GM12875 (cell line): Measurements from ENCODE around the gene TBC1D22A.

Source experiments
- H3K4me3 ChIP-seq: one replicate; pipeline ENCODE4 v1.5.1; 2011; ENCODE audit warnings: low read depth, low read length, control low read depth
- TF ChIP-seq, protein P1 (sequence below): IDR thresholded peaks from 2 replicates; pipeline ENCODE4 v1.5.1; 2011; ENCODE audit warnings: low read depth, mild to moderate bottlenecking, control low read depth, inconsistent platforms, low read length, moderate library complexity, borderline replicate concordance; ENCODE audit not compliant: insufficient read depth

Gene TBC1D22A

GRCh38 chr22:47031628-47031915 is 269.1 kb downstream of the TBC1D22A start:
- TF ChIP-seq, protein P1, sequence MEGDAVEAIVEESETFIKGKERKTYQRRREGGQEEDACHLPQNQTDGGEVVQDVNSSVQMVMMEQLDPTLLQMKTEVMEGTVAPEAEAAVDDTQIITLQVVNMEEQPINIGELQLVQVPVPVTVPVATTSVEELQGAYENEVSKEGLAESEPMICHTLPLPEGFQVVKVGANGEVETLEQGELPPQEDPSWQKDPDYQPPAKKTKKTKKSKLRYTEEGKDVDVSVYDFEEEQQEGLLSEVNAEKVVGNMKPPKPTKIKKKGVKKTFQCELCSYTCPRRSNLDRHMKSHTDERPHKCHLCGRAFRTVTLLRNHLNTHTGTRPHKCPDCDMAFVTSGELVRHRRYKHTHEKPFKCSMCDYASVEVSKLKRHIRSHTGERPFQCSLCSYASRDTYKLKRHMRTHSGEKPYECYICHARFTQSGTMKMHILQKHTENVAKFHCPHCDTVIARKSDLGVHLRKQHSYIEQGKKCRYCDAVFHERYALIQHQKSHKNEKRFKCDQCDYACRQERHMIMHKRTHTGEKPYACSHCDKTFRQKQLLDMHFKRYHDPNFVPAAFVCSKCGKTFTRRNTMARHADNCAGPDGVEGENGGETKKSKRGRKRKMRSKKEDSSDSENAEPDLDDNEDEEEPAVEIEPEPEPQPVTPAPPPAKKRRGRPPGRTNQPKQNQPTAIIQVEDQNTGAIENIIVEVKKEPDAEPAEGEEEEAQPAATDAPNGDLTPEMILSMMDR = no peak
- H3K4me3 ChIP-seq = no peak overlapping the region

DNA sequence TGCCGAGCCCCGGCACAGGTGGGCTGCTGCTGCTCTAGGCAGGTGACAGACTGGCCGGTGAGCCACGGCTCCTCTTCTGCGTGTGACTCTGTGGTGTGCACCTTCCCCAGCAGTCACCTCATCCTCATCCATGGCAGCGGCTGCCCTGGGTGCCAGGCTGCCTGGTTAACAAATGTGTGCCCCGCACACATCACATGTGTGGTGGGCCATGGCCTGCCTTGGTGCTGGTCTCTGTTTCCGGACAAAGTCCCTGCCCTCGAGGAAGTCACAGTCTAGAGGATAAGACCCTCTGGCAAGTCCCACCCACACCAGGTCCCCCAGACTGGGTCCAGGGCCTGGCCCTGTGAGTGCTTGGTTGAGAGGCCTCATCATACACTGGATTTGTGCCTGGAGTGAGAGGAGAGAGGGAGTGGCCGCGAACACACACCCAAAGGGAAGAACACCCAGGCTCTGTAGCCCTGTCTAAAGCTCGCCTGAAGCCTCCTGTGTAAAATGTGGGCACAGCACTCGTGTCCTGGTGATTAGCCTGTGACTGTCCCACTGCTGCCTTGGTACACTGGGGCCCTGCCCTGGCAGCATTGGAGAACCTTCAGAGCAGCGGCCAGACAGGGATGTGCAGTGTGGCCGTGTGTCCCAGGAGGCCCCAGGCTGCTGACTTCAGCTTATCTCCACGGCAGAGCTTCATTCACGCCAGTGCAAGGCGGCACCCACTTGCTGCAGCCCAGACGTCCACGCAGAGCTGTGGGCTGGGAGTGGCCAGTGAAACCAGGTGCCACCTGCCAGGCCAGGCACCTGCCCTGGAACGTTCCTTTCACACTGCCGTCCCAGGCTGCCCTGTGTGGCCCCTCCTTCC is 269.9 kb downstream of the TBC1D22A start:
- no peak overlapping the region for H3K4me3 ChIP-seq
- TF ChIP-seq, protein P1 = no peak

DNA sequence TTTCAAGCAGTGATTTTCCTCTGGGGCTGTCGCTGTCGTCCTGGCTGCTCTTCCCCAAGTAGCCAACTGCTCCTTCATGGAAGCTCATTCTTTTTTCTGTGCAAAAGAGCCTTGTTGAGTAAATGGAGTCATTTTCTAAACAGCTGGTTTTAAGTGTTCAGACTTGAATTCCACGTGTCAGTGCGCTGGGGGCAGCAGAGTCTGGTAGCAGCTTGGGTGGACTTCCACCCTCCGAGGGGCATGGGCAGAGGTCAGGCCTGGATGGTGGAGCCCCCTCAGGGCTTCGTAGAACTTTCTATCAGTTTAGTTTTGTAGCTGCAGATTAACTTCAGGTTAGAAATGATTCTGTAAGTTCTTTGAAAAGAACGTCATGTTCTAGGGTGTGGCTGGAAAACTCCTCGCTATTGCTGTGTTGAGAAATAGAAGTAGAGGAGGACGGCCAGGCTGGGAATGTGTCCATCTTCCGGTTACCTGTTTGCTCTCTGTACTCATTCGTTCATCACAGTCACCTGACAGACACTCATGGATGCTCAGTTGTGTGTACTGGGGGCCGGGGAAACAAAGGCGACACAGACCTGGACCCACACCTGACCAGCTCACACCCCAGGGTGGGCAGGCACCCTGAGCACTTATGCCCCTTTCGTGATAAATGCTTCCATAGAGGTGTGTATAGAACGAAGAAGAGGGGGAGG is 270.7 kb downstream of the TBC1D22A start:
- TF ChIP-seq, protein P1 = no peak
- no peak overlapping the region for H3K4me3 ChIP-seq

GRCh38 chr22:47033648-47034000 is 271.2 kb downstream of the TBC1D22A start:
- TF ChIP-seq, protein P1 = no peak
- H3K4me3 ChIP-seq = no peak overlapping the region

DNA sequence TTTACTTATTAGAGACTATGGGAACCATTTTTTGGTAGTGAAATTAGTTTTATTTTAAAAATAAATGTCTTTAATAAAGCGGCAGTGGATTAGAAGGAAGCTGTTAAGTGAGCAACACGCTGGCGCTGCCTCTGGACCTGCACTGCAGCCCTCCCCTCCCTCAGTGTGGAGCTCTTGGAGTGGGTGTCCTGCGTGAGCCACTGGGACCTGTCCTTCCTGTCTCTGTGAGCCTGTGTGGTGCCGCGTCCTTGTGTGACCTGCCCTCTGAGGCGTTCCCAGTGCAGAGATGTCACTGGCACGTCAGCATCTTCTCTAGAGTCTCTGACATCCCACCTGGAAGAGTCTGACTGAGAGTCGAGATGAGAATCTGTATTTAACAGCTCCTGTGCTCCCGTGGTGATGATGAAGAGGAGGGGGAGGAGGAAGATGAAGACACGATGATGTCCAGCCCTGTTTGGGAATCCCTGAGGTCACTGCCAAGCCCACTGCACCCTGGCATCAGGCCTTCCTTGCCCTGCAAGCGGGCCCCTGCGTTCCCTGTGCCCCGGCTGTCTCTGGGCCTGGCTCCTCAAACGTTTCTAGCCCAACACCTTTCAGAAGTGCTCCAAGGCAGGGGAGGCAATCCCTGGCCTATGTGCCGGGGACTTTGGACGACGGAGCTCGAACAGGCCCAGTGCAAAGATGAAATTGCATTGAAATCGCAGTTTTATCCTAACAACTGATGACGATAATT is 271.8 kb downstream of the TBC1D22A start:
- TF ChIP-seq, protein P1 = no peak

DNA sequence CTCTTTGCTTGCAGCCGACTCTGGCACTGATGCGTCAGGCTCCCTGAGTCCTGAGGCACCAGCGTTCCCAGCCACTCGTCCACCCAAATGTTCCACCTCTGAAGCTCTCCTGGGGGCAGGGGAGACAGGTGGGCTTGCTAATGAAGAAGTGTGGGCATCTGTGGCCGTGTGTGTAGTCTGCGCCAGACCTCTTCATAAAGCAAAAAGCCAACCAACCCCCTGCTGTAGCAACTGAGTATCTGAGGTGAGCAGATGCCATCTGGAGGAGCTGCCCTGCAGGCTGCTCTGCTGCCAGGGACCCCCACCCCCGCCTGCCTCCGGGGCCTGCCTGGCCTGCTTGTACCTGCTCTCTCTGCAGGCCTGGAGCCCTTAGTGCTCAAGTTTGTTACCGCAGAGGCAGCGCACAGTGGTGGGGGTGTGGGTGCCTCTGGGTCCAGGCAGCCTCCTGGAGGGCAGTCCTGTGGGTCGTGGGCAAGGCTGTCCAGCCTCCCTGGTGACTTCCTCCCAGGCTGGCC is 272.5 kb downstream of the TBC1D22A start:
- TF ChIP-seq, protein P1 = no peak
- H3K4me3 ChIP-seq = no peak overlapping the region

More for the DNA sequence above, 271.8 kb downstream of the TBC1D22A start:
- H3K4me3 ChIP-seq = no peak overlapping the region
